Adrenal gland (tissue), 12 donors: ENCODE data around the gene STIP1. TPM values are rescaled to one million over a fixed set of nuclear protein-coding genes. Genes with fewer than 3 reads are reported as not detected.

Experiments used
- DNase-seq, 7 donors: peaks; one replicate each; pipeline ENCODE4 v3.0.0-alpha.2; 2019 to 2020
- H3K27ac ChIP-seq, 5 donors: fragments of 200-600 bp; sonication (generic) in 4 of 5; 1 replicate in 3 of 5; 2 replicates in 2 of 5; pipeline versions ENCODE4 v1.5.1 to v1.8.0; 2016 to 2020; ENCODE audit warnings: mild to moderate bottlenecking in 1 of 5
- H3K27me3 ChIP-seq: fragments of 200-600 bp; 2 replicates; pipeline ENCODE4 v1.8.0; 2021
- H3K36me3 ChIP-seq, 2 donors: fragments of 200-600 bp; replicated peaks in 1 of 2; 1 replicate in 1 of 2; 2 replicates in 1 of 2; pipeline versions ENCODE4 v1.5.1 to v1.8.0; 2018 to 2022
- H3K4me1 ChIP-seq, 2 donors: fragments of 200-600 bp; replicated peaks in 1 of 2; 1 replicate in 1 of 2; 2 replicates in 1 of 2; pipeline versions ENCODE4 v1.5.1 to v1.8.0; 2018 to 2021
- H3K4me3 ChIP-seq, 4 donors: fragments of 200-600 bp; sonication (generic) in 3 of 4; one replicate each; pipeline ENCODE4 v1.5.1; 2016 to 2018
- H3K9me3 ChIP-seq, 3 donors: fragments of 200-600 bp; sonication (generic) in 1 of 3; replicated peaks in 1 of 3; 1 replicate in 2 of 3; 2 replicates in 1 of 3; pipeline versions ENCODE4 v1.5.1 to v1.8.0; 2016 to 2021
- POLR2A ChIP-seq, 2 donors: fragments of 450-650 bp; IDR thresholded peaks; one replicate each; pipeline ENCODE4 v1.6.1; 2017; ENCODE audit warnings: antibody characterized with exemption in 2 of 2, mild to moderate bottlenecking in 2 of 2, moderate library complexity in 1 of 2
- WGBS, 4 donors: extraction: QIAGEN DNeasy Blood & Tissue Kit in 2 of 4; methylation state at CpG; one replicate each; pipeline versions ENCODE4 v1.1.5 to v1.1.7; 2013 to 2017; 5-methylcytosine and 5-hydroxymethylcytosine counted together
- intact Hi-C, 2 donors: fragments of 100-400 bp; cut with DNase I; formaldehyde crosslinking; loops; one replicate each; pipeline versions ENCODE4 v1.14.1 to v1.15.0; 2022 to 2023
- polyA plus RNA-seq, 3 donors: library from polyadenylated mRNA; stranded (reverse); fragments of 200-250 nt in 2 of 3; fragments of 350-450 nt in 1 of 3; fragmentation: Illumina TruSeq in 1 of 3; extraction: RNeasy Lipid Tissue Mini Kit (QIAGEN cat#74804) in 1 of 3; gene quantifications; one replicate each; pipeline ENCODE4 v1.2.3, GENCODE V29; 2013 to 2014
- total RNA-seq, 9 donors: library from RNA; depleted of rRNA in 4 of 9; stranded (reverse); fragments of >200 nt in 4 of 9; fragments of 120-200 nt in 1 of 9; fragmentation: NEBNext Ultra II Directional in 1 of 9; extraction: Animal tissue kit (Norgen Biotek cat#: 25700) in 1 of 9; gene quantifications; one replicate each; pipeline versions ENCODE4 v1.1.0 to v1.2.4, GENCODE V29; 2013 to 2023
- TF ChIP-seq, protein P1 (sequence below), 6 experiments: fragments of 450-650 bp in 4 of 6; fragments of 200-600 bp in 2 of 6; sonication (generic) in 1 of 6; IDR thresholded peaks; 1 replicate in 5 of 6; 2 replicates in 1 of 6; pipeline versions ENCODE4 v1.5.1 to v1.8.0; 2016 to 2021; ENCODE audit warnings: antibody characterized with exemption in 6 of 6, mild to moderate bottlenecking in 2 of 6, moderate library complexity in 1 of 6
- donor health status: healthy with polysubstance abuse.
- donor health status: Bipolar disorder and iron deficiency.
- donor health status: DM: yes; HTN: yes; CAD: no.
- donor health status: DM: no; HTN: no; CAD: no.
- donor health status: DM: no; HTN: no; CAD: no.
- donor health status: DM: yes; HTN: yes; CAD: no.

STIP1 gene
- total and polyA plus RNA-seq, 12 donors: 82.1 to 523 (median 183) TPM

DNA sequence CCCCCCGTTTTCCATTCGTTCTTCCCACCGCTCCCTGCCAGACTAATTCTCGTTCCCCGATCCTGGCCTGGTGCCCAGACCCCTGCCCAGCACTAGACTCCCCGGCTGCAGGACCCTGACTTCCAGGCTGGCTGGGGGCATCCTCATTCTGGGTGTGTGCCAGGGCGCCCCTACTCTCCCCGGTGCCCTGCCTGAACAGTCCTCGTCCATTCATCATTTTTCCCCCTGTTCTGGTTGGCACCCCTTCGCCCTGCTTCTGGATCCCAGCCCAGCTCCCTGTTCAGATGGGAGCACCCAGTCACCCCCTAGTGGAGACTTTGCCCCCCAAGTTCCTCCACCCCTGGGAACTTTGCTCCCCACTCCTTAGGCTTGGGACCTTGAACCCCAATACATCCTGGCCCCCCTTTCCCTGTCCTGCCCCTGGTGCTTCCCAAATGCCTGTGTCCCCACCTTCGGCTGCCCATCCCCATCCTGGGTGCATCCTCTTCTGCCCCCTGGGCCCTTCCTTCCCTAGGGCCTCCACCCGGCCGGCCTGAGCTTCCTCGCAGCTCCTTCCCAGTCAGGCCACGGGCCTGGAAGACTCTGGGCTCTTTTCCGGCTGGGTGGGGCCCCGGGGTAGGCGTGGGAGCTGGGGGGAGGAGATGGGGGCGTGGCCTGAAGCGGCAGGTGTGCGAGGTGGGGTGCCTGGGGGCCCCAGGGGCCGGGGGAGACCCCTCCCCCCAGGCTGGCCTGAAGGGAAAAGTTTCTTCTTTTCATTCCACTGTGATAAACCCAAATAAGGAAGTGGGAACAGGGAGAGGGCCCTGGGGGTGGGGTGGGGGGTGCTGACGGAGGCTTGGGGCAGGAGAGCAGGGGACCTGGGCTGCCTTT lies 66.3 kb downstream of the STIP1 start:
- intact Hi-C loops: no loop called here

GRCh38 chr11:64253043-64253442 lies 67.1 kb downstream of the STIP1 start:
- WGBS, 4 donors: 68 to 77% (median 71%) methylated on average over 2 to 8 of the region's 8 CpGs
- intact Hi-C loops: no loop called here
- H3K27me3 ChIP-seq: no peaks in the 10 kb centered on the region
- no peaks in the 10 kb centered on the region for H3K9me3 ChIP-seq
- peak overlapping the region in 1 of 4 donors; percentile 94 for H3K4me3 ChIP-seq
- peak overlapping the region in 3 of 5 donors; percentile 11 to 77 (median 52) for H3K27ac ChIP-seq
- peaks cover 26 to 28% of the 10 kb centered on the region in 2 donors for H3K4me1 ChIP-seq
- peaks cover 0 to 37% of the 10 kb centered on the region in 2 donors for H3K36me3 ChIP-seq
- TF ChIP-seq, protein P1, sequence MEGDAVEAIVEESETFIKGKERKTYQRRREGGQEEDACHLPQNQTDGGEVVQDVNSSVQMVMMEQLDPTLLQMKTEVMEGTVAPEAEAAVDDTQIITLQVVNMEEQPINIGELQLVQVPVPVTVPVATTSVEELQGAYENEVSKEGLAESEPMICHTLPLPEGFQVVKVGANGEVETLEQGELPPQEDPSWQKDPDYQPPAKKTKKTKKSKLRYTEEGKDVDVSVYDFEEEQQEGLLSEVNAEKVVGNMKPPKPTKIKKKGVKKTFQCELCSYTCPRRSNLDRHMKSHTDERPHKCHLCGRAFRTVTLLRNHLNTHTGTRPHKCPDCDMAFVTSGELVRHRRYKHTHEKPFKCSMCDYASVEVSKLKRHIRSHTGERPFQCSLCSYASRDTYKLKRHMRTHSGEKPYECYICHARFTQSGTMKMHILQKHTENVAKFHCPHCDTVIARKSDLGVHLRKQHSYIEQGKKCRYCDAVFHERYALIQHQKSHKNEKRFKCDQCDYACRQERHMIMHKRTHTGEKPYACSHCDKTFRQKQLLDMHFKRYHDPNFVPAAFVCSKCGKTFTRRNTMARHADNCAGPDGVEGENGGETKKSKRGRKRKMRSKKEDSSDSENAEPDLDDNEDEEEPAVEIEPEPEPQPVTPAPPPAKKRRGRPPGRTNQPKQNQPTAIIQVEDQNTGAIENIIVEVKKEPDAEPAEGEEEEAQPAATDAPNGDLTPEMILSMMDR (IDR thresholded peaks at IDR 0.05): no peak
- TF ChIP-seq POLR2A (IDR thresholded peaks at IDR 0.05): no peak
- peak in 1 of 7 donors; percentile 9 for DNase-seq

More for the DNA sequence above, 66.3 kb downstream of the STIP1 start:
- Histone ChIP-seq H3K27ac (peak overlapping the region in 3 of 5 donors; percentile 11 to 77 (median 70)), H3K36me3 (peaks cover 0 to 28% of the 10 kb centered on the region in 2 donors), H3K4me3 (peak overlapping the region in 3 of 4 donors; percentile 28 to 94 (median 56)), H3K4me1 (peaks cover 29 to 35% of the 10 kb centered on the region in 2 donors), H3K9me3 (no peaks in the 10 kb centered on the region), H3K27me3 (no peaks in the 10 kb centered on the region)
- DNase-seq: peak in 2 of 7 donors; percentile 43 to 62
- TF ChIP-seq, protein P1 (IDR thresholded peaks at IDR 0.05): peak in 4 of 6 experiments; percentile 10 to 32 (median 24)
- TF ChIP-seq POLR2A (IDR thresholded peaks at IDR 0.05): no peak
- 3 to 5% (median 4%) methylated on average over 14 to 23 of the region's 23 CpGs for WGBS, 4 donors

DNA sequence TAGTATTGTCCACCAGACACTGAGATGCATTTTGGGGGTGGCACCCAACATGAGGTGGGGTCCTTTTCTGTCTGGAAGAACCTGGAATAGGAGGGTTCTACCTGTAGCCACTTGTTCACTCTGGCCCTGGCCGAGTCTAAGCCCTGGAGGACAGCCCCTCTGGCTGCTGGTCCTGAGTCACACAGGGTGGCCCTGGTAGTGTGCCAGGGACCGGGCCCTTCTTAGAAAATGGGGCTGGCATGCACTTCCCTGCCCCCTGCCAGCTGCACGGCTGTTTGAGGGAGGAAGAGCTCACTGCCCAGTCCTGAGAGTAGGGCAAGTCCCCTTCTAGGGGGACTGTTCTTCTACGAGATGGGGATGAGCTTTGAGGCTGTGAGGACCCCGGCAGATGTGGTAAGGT lies 67.5 kb downstream of the STIP1 start:
- intact Hi-C loops: no loop called here

More for the DNA sequence above, 67.5 kb downstream of the STIP1 start:
- Histone ChIP-seq H3K36me3 (peaks cover 0 to 41% of the 10 kb centered on the region in 2 donors), H3K9me3 (no peaks in the 10 kb centered on the region), H3K27ac (peak overlapping the region in 2 of 5 donors; percentile 52 to 77), H3K27me3 (no peaks in the 10 kb centered on the region), H3K4me3 (no peak overlapping the region), H3K4me1 (peaks cover 26 to 28% of the 10 kb centered on the region in 2 donors)
- TF ChIP-seq, protein P1 (IDR thresholded peaks at IDR 0.05): no peak
- no peak for TF ChIP-seq POLR2A (IDR thresholded peaks at IDR 0.05)
- DNase-seq: peak; percentile 78 to 91 (median 87)
- 22 to 55% (median 34%) methylated on average over 3 to 5 of the region's 5 CpGs for WGBS, 4 donors

Other genes starting within 250 kb of the STIP1 start
- gene NAA40, start 247.2 kb upstream of the STIP1 start, total RNA-seq: 10 to 100 TPM; 11.6 to 61.3 (median 19.7) TPM
- gene NAA40, start 247.2 kb upstream of the STIP1 start, polyA plus RNA-seq: 10 to 100 TPM; 13.0 to 37.0 (median 29.7) TPM
- 100 to 1,000 TPM; 390 to 690 (median 446) TPM for gene COX8A, start 211.6 kb upstream of the STIP1 start, total RNA-seq
- 100 to 1,000 TPM; 279 to 810 (median 358) TPM for gene COX8A, start 211.6 kb upstream of the STIP1 start, polyA plus RNA-seq
- 10 to 100 TPM; 41.4 to 93.7 (median 66.8) TPM for gene OTUB1, start 199.7 kb upstream of the STIP1 start, total RNA-seq
- 10 to 100 TPM; 59.7 to 70.6 (median 60.5) TPM for gene OTUB1, start 199.7 kb upstream of the STIP1 start, polyA plus RNA-seq
- 10 to 100 TPM in 1 of 9 donors, 1 to 10 TPM in 2, under 1 TPM in 2, not detected in 4; 0.33 to 11.1 (median 4.0) TPM for gene FLRT1, start 150.2 kb upstream of the STIP1 start, total RNA-seq
- gene FLRT1, start 150.2 kb upstream of the STIP1 start, polyA plus RNA-seq: 1 to 10 TPM in 2 of 3 donors, under 1 TPM in 1; 0.54 to 5.0 (median 2.4) TPM
- 10 to 100 TPM; 13.5 to 62.9 (median 22.3) TPM for gene MACROD1, start 20.1 kb upstream of the STIP1 start, total RNA-seq
- gene MACROD1, start 20.1 kb upstream of the STIP1 start, polyA plus RNA-seq: 10 to 100 TPM in 2 of 3 donors, 1 to 10 TPM in 1; 5.5 to 60.7 (median 41.1) TPM
- gene FERMT3, start 20.6 kb downstream of the STIP1 start, total RNA-seq: 10 to 100 TPM in 8 of 9 donors, 1 to 10 TPM in 1; 3.2 to 77.0 (median 29.9) TPM
- gene FERMT3, start 20.6 kb downstream of the STIP1 start, polyA plus RNA-seq: 10 to 100 TPM in 2 of 3 donors, 1 to 10 TPM in 1; 5.5 to 57.8 (median 49.0) TPM
- gene TRPT1, start 40.0 kb downstream of the STIP1 start, total RNA-seq: 10 to 100 TPM; 40.8 to 90.3 (median 55.6) TPM
- 100 to 1,000 TPM in 2 of 3 donors, 10 to 100 TPM in 1; 17.9 to 205 (median 175) TPM for gene TRPT1, start 40.0 kb downstream of the STIP1 start, polyA plus RNA-seq
- 100 to 1,000 TPM in 2 of 9 donors, 10 to 100 TPM in 7; 67.2 to 126 (median 79.9) TPM for gene NUDT22, start 40.1 kb downstream of the STIP1 start, total RNA-seq
- 100 to 1,000 TPM in 2 of 3 donors, 10 to 100 TPM in 1; 19.5 to 190 (median 101) TPM for gene NUDT22, start 40.1 kb downstream of the STIP1 start, polyA plus RNA-seq
- 100 to 1,000 TPM in 1 of 9 donors, 10 to 100 TPM in 8; 19.9 to 112 (median 44.3) TPM for gene DNAJC4, start 44.4 kb downstream of the STIP1 start, total RNA-seq
- gene DNAJC4, start 44.4 kb downstream of the STIP1 start, polyA plus RNA-seq: 100 to 1,000 TPM in 2 of 3 donors, 10 to 100 TPM in 1; 59.4 to 220 (median 192) TPM
- 100 to 1,000 TPM in 5 of 9 donors, 10 to 100 TPM in 4; 36.0 to 156 (median 129) TPM for gene VEGFB, start 48.4 kb downstream of the STIP1 start, total RNA-seq
- gene VEGFB, start 48.4 kb downstream of the STIP1 start, polyA plus RNA-seq: 100 to 1,000 TPM in 2 of 3 donors, 10 to 100 TPM in 1; 64.4 to 185 (median 158) TPM
- 100 to 1,000 TPM in 3 of 9 donors, 10 to 100 TPM in 6; 76.1 to 185 (median 96.1) TPM for gene FKBP2, start 54.9 kb downstream of the STIP1 start, total RNA-seq
- gene FKBP2, start 54.9 kb downstream of the STIP1 start, polyA plus RNA-seq: 100 to 1,000 TPM; 206 to 812 (median 791) TPM
- 100 to 1,000 TPM in 7 of 9 donors, 10 to 100 TPM in 2; 77.2 to 212 (median 128) TPM for gene PPP1R14B, start 60.8 kb downstream of the STIP1 start, total RNA-seq
- 100 to 1,000 TPM in 2 of 3 donors, 10 to 100 TPM in 1; 85.1 to 331 (median 327) TPM for gene PPP1R14B, start 60.8 kb downstream of the STIP1 start, polyA plus RNA-seq
- gene PLCB3, start 65.4 kb downstream of the STIP1 start, total RNA-seq: 10 to 100 TPM in 8 of 9 donors, 1 to 10 TPM in 1; 5.0 to 65.9 (median 44.0) TPM
- 10 to 100 TPM in 2 of 3 donors, 1 to 10 TPM in 1; 6.6 to 89.5 (median 31.7) TPM for gene PLCB3, start 65.4 kb downstream of the STIP1 start, polyA plus RNA-seq
- 100 to 1,000 TPM in 5 of 9 donors, 10 to 100 TPM in 4; 72.9 to 219 (median 100) TPM for gene BAD, start 98.5 kb downstream of the STIP1 start, total RNA-seq
- 100 to 1,000 TPM in 2 of 3 donors, 1 to 10 TPM in 1; 9.5 to 111 (median 102) TPM for gene BAD, start 98.5 kb downstream of the STIP1 start, polyA plus RNA-seq
- 10 to 100 TPM; 15.6 to 69.8 (median 48.3) TPM for gene GPR137, start 99.7 kb downstream of the STIP1 start, total RNA-seq
- gene GPR137, start 99.7 kb downstream of the STIP1 start, polyA plus RNA-seq: 10 to 100 TPM; 16.0 to 41.5 (median 40.9) TPM
- under 1 TPM in 1 of 9 donors, not detected in 8; 0.54 TPM for gene KCNK4, start 105.1 kb downstream of the STIP1 start, total RNA-seq
- gene KCNK4, start 105.1 kb downstream of the STIP1 start, polyA plus RNA-seq: under 1 TPM in 1 of 3 donors, not detected in 2; 0.10 TPM
- under 1 TPM in 2 of 9 donors, not detected in 7; 0.28 to 0.69 TPM for gene CATSPERZ, start 114.2 kb downstream of the STIP1 start, total RNA-seq
- 1 to 10 TPM in 1 of 3 donors, under 1 TPM in 1, not detected in 1; 0.74 to 1.2 TPM for gene CATSPERZ, start 114.2 kb downstream of the STIP1 start, polyA plus RNA-seq
- 10 to 100 TPM; 27.5 to 74.4 (median 53.1) TPM for gene ESRRA, start 119.4 kb downstream of the STIP1 start, total RNA-seq
- 10 to 100 TPM; 18.2 to 62.1 (median 56.0) TPM for gene ESRRA, start 119.4 kb downstream of the STIP1 start, polyA plus RNA-seq
- 100 to 1,000 TPM; 286 to 991 (median 383) TPM for gene TRMT112, start 131.4 kb downstream of the STIP1 start, total RNA-seq
- 100 to 1,000 TPM; 362 to 855 (median 658) TPM for gene TRMT112, start 131.4 kb downstream of the STIP1 start, polyA plus RNA-seq
- gene PRDX5, start 131.9 kb downstream of the STIP1 start, total RNA-seq: 100 to 1,000 TPM; 324 to 843 (median 433) TPM
- 100 to 1,000 TPM; 403 to 713 (median 555) TPM for gene PRDX5, start 131.9 kb downstream of the STIP1 start, polyA plus RNA-seq
- gene CCDC88B, start 154.0 kb downstream of the STIP1 start, total RNA-seq: 10 to 100 TPM in 8 of 9 donors, 1 to 10 TPM in 1; 8.9 to 22.6 (median 14.4) TPM
- gene CCDC88B, start 154.0 kb downstream of the STIP1 start, polyA plus RNA-seq: 100 to 1,000 TPM in 1 of 3 donors, 10 to 100 TPM in 1, 1 to 10 TPM in 1; 5.1 to 143 (median 47.9) TPM
- gene RPS6KA4, start 173.0 kb downstream of the STIP1 start, total RNA-seq: 10 to 100 TPM; 13.4 to 89.3 (median 26.3) TPM
- gene RPS6KA4, start 173.0 kb downstream of the STIP1 start, polyA plus RNA-seq: 10 to 100 TPM in 2 of 3 donors, 1 to 10 TPM in 1; 4.9 to 29.8 (median 14.4) TPM